HepG2 (cell line): Measurements from ENCODE around the gene CTDSP2. TPM values are rescaled to one million over a fixed set of nuclear protein-coding genes. Genes with fewer than 3 reads are reported as not detected.

Experiments
- E2F2 ChIP-seq: sonication (generic); formaldehyde crosslinking; IDR thresholded peaks from 2 replicates; pipeline ENCODE4 v1.4.0; 2020; ENCODE audit warnings: missing genetic modification reagents, borderline replicate concordance
- FOXA3 ChIP-seq: IDR thresholded peaks from 2 replicates; pipeline ENCODE4 v1.6.1; 2016; ENCODE audit warnings: missing genetic modification reagents, missing compliant biosample characterization
- HIC2 ChIP-seq: sonication (generic); formaldehyde crosslinking; IDR thresholded peaks from 2 replicates; pipeline ENCODE4 v1.9.0; 2022; ENCODE audit warnings: low read depth, missing genetic modification reagents
- JUN ChIP-seq: sonication (generic); formaldehyde crosslinking; IDR thresholded peaks from 2 replicates; pipeline ENCODE4 v1.4.0; 2020; ENCODE audit warnings: mild to moderate bottlenecking, missing genetic modification reagents
- MEIS2 ChIP-seq: sonication (generic); formaldehyde crosslinking; IDR thresholded peaks from 2 replicates; pipeline ENCODE4 v1.9.0; 2021; ENCODE audit warnings: mild to moderate bottlenecking, missing genetic modification reagents
- SETDB1 ChIP-seq: sonication (generic); formaldehyde crosslinking; IDR thresholded peaks from 2 replicates; pipeline ENCODE4 v1.5.1; 2020; ENCODE audit warnings: missing genetic modification reagents, mild to moderate bottlenecking, borderline replicate concordance
- SPEN ChIP-seq: sonication (generic); formaldehyde crosslinking; IDR thresholded peaks from 2 replicates; pipeline ENCODE4 v1.5.1; 2020; ENCODE audit warnings: low read depth, mild to moderate bottlenecking, missing genetic modification reagents
- ZBTB38 ChIP-seq: sonication (generic); formaldehyde crosslinking; IDR thresholded peaks from 2 replicates; pipeline ENCODE4 v1.5.1; 2020; ENCODE audit warnings: mild to moderate bottlenecking, missing genetic modification reagents
- ZBTB44 ChIP-seq: sonication (generic); formaldehyde crosslinking; IDR thresholded peaks from 2 replicates; pipeline ENCODE4 v1.4.0; 2020; ENCODE audit warnings: missing genetic modification reagents
- ZFAT ChIP-seq: sonication (generic); formaldehyde crosslinking; conservative IDR thresholded peaks from 2 replicates; pipeline ENCODE4 v1.8.1; 2023; ENCODE audit warnings: missing genetic modification reagents, inconsistent platforms
- ZNF557 ChIP-seq: sonication (generic); formaldehyde crosslinking; IDR thresholded peaks from 2 replicates; pipeline ENCODE4 v1.4.0; 2020; ENCODE audit warnings: missing genetic modification reagents
- ZNF605 ChIP-seq: sonication (generic); formaldehyde crosslinking; IDR thresholded peaks from 2 replicates; pipeline ENCODE4 v1.8.0; 2022; ENCODE audit warnings: mild to moderate bottlenecking, missing genetic modification reagents
- ZNF609 ChIP-seq: sonication (generic); formaldehyde crosslinking; IDR thresholded peaks from 2 replicates; pipeline ENCODE4 v1.4.0; 2020; ENCODE audit warnings: mild to moderate bottlenecking, missing genetic modification reagents, borderline replicate concordance
- ZNF747 ChIP-seq: sonication (generic); formaldehyde crosslinking; IDR thresholded peaks from 2 replicates; pipeline ENCODE4 v1.8.1; 2023; ENCODE audit warnings: missing genetic modification reagents, mild to moderate bottlenecking, borderline replicate concordance
- ZNF749 ChIP-seq: sonication (generic); formaldehyde crosslinking; IDR thresholded peaks from 2 replicates; pipeline ENCODE4 v1.8.0; 2022; ENCODE audit warnings: mild to moderate bottlenecking, missing genetic modification reagents, moderate library complexity, borderline replicate concordance
- polyA plus RNA-seq, 8 experiments: library from polyadenylated mRNA; depleted of rRNA in 3 of 8; stranded (reverse) in 7 of 8; unstranded in 1 of 8; fragments of >200 nt; fragmentation: Illumina TruSeq in 4 of 8; extraction: Trizol in 4 of 8; gene quantifications; 2 replicates each; pipeline versions ENCODE4 v1.2.1 to v1.2.3, GENCODE V29; 2011 to 2016; ENCODE audit warnings: low read depth in 4 of 8, missing spikeins in 1 of 8, mixed read lengths in 1 of 8; ENCODE audit not compliant: insufficient read depth in 1 of 8
- total RNA-seq, 5 experiments: library from RNA; depleted of rRNA; stranded (reverse); fragments of >200 nt; fragmentation: Illumina TruSeq; extraction: Trizol; gene quantifications; 2 replicates each; pipeline ENCODE4 v1.2.3, GENCODE V29; 2016; ENCODE audit warnings: low read depth in 1 of 5
- TF ChIP-seq, protein P1 (sequence below): sonication (generic); formaldehyde crosslinking; IDR thresholded peaks from 2 replicates; pipeline ENCODE4 v1.4.0; 2020; ENCODE audit warnings: missing genetic modification reagents, borderline replicate concordance

CTDSP2 gene
- total and polyA plus RNA-seq, 2 of the 13 experiments (the other 11 are each of a cell fraction or from before 2014, with no cell fraction given), result 38.1 to 82.5 TPM

DNA sequence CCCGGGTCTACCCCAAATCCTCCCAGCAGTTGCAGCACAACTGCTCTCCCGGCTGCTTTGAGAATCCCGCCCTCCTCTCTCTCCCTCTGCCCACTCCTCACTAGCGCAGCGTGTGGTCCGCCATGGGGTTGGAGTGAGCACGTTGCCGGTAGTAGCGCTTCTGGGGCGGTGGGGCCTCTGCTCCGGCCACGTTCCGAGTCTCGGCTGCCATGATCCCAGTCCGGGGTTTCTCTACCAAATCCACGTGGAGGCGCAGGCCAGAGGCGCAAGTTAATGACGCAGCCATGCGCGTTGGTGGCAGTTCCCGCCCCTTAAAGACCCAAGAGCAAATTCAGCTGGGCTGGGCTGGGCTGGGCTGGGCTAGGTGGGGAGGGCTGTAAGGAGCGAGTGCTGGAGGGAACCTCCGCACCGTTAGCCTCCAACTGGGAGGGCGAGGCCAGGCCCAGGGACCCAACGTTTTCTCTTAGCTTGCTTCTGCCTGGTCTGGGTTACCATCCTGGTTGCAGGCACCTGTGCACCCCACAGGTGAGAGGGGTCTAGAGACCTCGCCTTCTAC is 74.6 kb downstream of the CTDSP2 start, which contains the start of gene METTL1 (continued):
- TF ChIP-seq ZNF609 (CRISPR knock-in tag), result peak; percentile 52; the same call in 1 of the 2 replicates
- 0 out of 2 replicates have a peak, but pooled peaks have one; percentile 57 for TF ChIP-seq ZNF557
- peak; percentile 93 for TF ChIP-seq JUN (CRISPR knock-in tag)
- peak; percentile 56; the same call in 1 of the 2 replicates for TF ChIP-seq FOXA3
- 0 out of 2 replicates have a peak, but pooled peaks have one; percentile 31 for TF ChIP-seq ZBTB44 (CRISPR knock-in tag)
- TF ChIP-seq ZNF747 (CRISPR knock-in tag), result peak; percentile 71; the same call in 1 of the 2 replicates
- TF ChIP-seq, protein P1, sequence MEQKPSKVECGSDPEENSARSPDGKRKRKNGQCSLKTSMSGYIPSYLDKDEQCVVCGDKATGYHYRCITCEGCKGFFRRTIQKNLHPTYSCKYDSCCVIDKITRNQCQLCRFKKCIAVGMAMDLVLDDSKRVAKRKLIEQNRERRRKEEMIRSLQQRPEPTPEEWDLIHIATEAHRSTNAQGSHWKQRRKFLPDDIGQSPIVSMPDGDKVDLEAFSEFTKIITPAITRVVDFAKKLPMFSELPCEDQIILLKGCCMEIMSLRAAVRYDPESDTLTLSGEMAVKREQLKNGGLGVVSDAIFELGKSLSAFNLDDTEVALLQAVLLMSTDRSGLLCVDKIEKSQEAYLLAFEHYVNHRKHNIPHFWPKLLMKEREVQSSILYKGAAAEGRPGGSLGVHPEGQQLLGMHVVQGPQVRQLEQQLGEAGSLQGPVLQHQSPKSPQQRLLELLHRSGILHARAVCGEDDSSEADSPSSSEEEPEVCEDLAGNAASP (CRISPR knock-in tag), result peak; percentile 16; the same call in 1 of the 2 replicates
- no peak for TF ChIP-seq ZFAT (CRISPR knock-in tag)
- peak; percentile 89 for TF ChIP-seq ZBTB38 (CRISPR knock-in tag)
- TF ChIP-seq E2F2, result no peak
- TF ChIP-seq ZNF605 (CRISPR knock-in tag), result peak; percentile 98
- TF ChIP-seq SETDB1 (CRISPR knock-in tag), result no peak
- TF ChIP-seq ZNF749, result 0 out of 2 replicates have a peak, but pooled peaks have one; percentile 5
- TF ChIP-seq SPEN (CRISPR knock-in tag), result peak; percentile 89
- no peak for TF ChIP-seq HIC2 (CRISPR knock-in tag)
- no peak for TF ChIP-seq MEIS2 (CRISPR knock-in tag)
